HG02642 (cell line): ENCODE data around the gene PCDH10.

Source experiments
- ATAC-seq: cut with Tn5 transposase; IDR thresholded peaks from one replicate; pipeline ENCODE4 v1.9.1; 2021; ENCODE audit warnings: mild to moderate bottlenecking; ENCODE audit not compliant: unreplicated experiment, poor library complexity

Gene PCDH10

DNA sequence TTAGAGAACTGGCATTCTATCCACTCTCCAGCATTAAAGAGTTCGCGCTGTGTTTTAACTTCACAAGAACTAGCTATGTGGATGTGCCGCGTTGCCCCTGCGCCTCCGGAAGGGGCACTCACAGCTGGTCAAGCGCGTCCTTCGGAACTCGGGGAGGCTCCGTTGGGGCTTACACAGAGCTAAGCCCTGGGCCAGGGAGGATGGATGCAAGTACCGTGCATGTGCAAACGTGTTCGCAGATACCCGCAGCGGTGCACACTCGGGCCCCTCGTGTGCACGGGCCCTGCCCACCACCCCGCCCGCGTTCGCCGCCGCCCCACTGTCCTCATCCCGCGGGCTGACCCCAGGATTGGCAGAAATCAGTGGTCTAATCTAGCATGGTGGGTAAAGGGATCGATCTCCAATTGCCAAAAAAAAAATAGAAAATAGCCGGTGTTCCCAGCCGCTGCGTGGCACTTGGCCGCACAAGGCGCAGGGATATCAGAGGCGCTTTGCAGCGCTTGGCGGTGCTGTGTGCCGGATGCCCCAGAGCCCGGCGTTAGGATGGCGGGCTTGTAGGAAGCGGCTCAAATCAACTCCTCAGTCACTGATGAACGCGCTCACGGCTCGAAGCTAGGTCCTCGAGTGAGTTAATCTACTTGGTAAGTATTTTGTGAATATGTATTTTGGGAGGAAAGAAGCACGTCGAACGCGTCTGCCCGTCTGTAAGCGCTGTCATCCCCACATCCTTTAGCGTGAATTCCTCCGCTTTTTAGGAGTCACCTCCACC, 989 bp upstream of the PCDH10 start:
- ATAC-seq, result no peak

DNA sequence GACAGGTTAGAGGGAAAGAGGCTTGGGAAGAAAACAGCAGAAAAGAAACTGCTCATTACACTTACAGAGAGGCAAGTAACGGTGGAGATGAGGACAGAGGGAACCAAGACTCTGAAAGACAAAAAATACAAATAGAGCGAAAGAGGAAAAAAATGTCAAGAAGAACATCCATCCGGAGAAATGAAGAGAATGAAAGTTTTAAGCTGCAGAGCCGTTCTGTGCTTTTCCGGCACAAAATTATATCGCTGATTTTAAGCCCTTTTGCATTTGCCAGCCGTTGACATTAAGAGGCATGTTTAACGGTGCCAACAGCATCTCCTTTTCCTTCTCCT, 236 bp downstream of the PCDH10 start:
- ATAC-seq, result no peak

DNA sequence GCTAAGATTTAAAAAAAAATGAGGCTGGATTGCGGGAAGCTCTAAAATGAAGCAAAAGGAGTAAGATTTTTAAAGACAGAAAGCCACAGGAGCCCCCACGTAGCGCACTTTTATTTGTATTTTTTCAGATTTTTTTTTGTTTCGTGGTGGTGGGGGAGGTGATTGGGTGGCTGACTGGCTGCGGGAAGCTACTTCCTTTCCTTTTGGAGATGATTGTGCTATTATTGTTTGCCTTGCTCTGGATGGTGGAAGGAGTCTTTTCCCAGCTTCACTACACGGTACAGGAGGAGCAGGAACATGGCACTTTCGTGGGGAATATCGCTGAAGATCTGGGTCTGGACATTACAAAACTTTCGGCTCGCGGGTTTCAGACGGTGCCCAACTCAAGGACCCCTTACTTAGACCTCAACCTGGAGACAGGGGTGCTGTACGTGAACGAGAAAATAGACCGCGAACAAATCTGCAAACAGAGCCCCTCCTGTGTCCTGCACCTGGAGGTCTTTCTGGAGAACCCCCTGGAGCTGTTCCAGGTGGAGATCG, 908 bp downstream of the PCDH10 start:
- ATAC-seq, result no peak

DNA sequence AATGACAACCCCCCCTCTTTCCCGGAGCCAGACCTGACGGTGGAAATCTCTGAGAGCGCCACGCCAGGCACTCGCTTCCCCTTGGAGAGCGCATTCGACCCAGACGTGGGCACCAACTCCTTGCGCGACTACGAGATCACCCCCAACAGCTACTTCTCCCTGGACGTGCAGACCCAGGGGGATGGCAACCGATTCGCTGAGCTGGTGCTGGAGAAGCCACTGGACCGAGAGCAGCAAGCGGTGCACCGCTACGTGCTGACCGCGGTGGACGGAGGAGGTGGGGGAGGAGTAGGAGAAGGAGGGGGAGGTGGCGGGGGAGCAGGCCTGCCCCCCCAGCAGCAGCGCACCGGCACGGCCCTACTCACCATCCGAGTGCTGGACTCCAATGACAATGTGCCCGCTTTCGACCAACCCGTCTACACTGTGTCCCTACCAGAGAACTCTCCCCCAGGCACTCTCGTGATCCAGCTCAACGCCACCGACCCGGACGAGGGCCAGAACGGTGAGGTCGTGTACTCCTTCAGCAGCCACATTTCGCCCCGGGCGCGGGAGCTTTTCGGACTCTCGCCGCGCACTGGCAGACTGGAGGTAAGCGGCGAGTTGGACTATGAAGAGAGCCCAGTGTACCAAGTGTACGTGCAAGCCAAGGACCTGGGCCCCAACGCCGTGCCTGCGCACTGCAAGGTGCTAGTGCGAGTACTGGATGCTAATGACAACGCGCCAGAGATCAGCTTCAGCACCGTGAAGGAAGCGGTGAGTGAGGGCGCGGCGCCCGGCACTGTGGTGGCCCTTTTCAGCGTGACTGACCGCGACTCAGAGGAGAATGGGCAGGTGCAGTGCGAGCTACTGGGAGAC, 1.6 kb downstream of the PCDH10 start:
- ATAC-seq, result no peak

DNA sequence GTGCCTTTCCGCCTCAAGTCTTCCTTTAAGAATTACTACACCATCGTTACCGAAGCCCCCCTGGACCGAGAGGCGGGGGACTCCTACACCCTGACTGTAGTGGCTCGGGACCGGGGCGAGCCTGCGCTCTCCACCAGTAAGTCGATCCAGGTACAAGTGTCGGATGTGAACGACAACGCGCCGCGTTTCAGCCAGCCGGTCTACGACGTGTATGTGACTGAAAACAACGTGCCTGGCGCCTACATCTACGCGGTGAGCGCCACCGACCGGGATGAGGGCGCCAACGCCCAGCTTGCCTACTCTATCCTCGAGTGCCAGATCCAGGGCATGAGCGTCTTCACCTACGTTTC, 2.2 kb downstream of the PCDH10 start:
- no peak for ATAC-seq

DNA sequence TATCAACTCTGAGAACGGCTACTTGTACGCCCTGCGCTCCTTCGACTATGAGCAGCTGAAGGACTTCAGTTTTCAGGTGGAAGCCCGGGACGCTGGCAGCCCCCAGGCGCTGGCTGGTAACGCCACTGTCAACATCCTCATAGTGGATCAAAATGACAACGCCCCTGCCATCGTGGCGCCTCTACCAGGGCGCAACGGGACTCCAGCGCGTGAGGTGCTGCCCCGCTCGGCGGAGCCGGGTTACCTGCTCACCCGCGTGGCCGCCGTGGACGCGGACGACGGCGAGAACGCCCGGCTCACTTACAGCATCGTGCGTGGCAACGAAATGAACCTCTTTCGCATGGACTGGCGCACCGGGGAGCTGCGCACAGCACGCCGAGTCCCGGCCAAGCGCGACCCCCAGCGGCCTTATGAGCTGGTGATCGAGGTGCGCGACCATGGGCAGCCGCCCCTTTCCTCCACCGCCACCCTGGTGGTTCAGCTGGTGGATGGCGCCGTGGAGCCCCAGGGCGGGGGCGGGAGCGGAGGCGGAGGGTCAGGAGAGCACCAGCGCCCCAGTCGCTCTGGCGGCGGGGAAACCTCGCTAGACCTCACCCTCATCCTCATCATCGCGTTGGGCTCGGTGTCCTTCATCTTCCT, 2.7 kb downstream of the PCDH10 start:
- no peak for ATAC-seq

DNA sequence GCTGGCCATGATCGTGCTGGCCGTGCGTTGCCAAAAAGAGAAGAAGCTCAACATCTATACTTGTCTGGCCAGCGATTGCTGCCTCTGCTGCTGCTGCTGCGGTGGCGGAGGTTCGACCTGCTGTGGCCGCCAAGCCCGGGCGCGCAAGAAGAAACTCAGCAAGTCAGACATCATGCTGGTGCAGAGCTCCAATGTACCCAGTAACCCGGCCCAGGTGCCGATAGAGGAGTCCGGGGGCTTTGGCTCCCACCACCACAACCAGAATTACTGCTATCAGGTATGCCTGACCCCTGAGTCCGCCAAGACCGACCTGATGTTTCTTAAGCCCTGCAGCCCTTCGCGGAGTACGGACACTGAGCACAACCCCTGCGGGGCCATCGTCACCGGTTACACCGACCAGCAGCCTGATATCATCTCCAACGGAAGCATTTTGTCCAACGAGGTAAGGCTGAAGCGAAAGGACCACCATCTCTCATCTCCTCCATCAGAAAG, 3.3 kb downstream of the PCDH10 start:
- no peak for ATAC-seq

DNA sequence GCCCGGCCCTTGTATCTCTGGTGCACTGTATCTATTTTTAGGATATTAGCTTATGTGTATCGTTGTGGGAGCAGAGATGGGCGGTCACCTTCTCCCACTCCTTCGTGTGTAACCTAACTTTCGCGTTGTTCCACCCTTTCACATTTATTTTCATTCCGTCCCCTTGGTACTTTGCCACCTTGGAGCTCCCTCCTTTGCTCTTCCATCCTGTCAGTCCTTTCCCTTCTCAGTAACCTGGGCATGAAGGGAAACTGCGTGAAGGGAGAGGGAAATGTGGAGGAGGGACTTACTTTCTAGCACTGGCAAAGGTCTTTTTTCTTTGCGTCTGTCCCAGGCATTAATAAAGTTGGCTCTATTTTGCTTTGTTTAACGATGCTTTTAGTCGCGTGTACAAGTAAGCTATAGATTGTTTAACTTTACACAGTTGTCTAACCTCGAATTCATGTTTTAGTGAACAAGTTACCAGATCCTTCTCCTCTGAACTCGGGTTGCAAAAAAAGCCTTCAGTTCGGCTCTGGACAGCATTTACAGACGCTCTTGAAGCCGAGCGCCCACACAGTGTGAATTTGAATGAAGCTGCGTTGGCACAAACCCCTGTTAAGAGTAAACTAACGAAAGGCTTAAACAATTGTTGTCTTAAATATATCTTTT, 3.9 kb downstream of the PCDH10 start:
- ATAC-seq, result no peak

DNA sequence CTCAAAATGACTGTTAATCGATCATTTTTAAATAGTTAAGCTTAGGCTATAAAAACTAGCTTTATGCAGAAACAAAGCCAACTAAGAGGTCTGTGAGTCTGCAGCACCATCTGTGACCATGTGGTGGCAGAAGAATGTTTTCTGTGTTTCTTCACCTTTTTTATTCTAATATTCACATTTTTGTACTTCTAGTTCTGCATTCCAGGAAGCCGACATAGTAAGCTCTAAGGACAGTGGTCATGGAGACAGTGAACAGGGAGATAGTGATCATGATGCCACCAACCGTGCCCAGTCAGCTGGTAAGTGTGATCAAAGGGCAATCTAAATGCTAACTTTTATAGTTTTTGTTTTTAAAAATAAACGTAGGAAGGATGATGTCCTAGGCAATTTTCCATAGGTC, 5.6 kb downstream of the PCDH10 start:
- no peak for ATAC-seq

DNA sequence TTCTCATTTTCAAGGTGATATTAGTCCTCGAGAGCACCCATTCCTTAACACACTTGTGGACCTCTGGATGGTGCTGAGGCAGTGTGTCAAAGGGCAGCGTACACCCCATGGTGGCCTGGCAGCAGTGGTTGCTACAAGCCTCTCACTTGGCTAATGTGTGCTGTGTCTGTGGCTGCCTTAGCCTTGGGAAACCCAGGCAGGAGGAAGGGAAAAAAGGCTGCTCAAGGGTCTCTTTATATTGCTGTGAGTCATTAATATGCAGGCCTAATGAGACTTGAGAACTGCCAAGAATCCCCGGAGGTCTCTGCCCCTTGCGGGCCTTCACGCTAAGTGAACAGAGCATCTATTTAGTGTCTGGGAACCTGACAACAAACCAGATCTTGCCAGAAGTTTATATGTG, 7.0 kb downstream of the PCDH10 start:
- ATAC-seq, result no peak

DNA sequence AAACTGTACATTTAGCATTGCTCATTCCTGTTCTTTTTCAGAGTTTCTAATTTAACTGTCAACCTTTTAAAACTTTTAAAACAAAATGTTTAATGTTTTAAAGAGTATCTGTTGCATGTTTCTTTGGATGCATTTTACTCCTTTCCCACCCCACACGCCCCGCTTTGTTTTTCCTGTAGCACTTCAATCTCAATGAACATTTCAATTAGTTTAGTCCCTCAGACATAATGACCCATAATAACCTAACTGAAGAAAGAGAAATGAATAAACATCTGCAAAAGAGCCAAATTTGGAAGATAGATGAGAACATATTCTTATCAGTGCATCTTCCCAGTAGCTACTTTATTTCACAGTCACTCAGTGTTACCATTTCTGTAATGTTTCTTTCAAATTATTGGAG, 7.5 kb downstream of the PCDH10 start:
- ATAC-seq, result no peak

DNA sequence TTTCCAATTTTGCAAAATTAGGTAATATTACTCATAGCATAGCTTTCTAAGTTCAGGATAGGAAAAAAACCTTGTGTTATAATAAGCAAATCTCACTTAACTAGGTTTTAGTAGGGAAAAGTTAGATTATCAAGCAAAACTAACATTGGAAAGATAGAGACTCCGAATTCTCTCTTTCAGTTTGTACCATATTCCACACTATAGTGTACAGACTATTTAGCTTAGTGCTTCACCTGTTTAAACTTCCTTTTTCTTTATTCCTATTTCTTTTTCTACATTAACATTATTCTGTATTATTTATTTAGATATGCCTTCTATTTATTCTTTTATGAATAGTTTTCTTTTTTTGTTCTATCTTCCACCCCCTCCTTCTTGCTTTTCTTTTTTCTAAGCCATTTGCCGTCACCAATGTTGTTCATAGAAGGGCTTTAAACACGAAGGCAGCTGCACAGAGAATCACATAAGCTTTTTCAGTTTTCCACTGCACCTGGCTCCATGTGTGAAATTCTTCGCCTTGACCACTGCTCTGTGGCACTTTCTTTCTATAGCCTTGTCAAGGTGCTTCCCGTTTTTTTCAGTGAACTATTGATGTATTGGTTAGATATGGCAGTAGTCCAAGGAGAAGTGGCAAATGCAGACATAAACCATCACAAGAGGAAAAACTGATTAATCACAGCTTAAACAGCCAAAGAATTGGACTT, 8.5 kb downstream of the PCDH10 start:
- no peak for ATAC-seq

DNA sequence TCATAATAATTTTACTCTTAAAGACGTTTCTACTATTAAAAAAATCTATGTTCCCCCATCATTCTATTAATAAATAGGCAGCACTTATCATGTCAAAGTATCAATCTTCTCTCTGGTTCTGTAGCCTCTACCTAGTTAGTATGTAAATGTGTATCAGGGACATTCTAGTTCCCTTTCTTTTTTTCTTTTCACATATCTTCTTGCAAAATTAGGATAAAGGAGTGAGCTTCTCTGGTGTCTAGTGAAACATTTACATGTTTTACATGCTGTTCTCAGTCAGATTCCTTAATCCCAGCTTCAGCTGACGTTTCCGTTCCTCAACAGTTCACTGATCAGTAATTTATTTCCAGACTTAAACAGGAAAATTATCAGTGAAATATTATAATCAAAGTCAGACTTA, 11.8 kb downstream of the PCDH10 start:
- ATAC-seq, result no peak

DNA sequence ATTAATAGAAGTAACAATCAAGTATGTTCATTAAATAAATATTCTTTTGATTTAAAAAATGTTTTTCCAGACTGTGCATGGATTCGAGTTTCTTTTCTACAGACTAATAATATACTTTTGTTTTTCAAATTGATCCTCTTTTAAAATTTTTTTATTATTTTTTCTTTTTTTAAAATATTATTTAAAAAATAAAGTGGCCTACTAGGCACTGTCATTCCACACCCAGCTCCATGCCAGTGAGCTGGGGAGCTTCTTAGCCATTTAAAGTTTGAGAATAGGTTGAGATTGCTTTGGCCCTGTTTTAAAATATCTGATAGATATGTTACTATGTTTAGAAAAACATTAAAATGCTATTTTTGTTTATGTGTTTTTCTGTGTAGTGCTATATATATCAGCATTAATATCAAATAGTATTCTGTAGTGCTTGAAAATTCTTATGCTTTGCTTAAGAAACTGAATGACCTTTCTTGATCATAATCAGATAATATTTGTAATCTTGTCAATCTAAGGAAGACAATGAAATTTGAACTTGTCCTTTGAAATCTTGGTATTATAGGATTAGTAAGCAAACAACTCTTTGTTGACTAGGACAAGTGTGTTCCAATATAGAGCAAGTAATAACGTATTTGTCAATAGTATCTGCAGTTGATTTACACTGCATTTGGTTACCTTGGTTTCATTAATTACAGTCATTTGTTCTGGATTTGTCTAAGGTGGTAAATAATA, 12.6 kb downstream of the PCDH10 start:
- ATAC-seq, result no peak

DNA sequence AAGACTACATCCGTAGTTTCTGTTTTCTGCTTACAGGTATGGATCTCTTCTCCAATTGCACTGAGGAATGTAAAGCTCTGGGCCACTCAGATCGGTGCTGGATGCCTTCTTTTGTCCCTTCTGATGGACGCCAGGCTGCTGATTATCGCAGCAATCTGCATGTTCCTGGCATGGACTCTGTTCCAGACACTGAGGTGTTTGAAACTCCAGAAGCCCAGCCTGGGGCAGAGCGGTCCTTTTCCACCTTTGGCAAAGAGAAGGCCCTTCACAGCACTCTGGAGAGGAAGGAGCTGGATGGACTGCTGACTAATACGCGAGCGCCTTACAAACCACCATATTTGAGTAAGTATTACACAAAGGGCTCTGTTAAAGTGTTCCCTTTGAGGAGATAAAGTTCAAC, 13.8 kb downstream of the PCDH10 start:
- ATAC-seq, result no peak

DNA sequence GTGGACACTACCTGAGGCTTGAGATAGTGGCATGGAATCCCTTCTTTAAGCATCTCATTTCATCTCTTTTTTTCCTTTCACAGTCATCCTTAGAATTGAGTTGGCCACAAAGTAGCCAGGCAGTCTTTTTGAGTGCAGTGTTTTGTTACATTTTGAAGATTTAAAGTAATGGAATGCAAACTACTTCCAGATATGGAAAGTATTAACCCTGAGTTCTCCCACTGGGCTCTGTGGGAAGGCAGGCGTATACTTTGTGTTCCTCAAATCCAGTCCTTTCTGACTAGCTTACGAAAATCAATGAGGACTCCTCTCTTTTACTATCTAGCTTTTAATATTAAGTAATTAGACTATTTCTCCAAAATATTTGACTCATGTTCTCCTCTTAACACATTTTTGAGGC, 29.9 kb downstream of the PCDH10 start:
- no peak for ATAC-seq

DNA sequence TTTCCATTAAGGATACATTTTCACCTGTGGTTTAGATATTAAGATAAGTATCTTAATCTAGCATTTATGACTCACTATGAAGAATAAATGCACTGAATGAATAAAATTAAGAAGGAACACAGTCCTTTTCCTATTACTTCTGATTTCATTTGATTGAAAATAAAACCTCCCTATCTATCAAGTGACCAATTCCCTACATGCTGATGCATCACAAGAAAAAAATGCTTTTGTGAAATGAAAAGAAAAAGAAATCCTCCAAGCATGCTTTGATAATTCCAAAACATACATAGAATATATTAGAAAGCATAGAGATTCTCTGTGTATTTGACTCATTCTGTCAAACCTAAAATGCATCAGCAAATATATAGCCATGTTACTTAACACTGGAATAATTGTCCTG, 37.1 kb downstream of the PCDH10 start:
- no peak for ATAC-seq

DNA sequence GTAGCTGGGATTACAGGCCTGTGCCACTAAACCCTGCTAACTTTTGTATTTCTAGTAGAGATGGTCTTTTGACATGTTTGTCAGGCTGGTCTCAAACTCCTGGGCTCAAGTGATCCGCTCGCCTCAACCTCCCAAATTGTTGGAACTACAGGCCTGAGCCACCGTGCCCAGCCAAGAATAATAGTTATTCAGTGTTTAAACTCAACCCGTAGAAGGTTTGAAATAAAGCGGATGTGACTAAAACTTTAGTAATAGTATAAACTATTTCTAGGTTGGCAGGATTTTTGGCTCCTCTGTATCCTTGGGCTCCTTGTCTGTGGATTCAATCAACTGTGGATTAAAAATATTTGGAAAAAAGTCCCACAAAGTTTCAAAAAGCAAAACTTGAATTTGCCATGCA, 37.8 kb downstream of the PCDH10 start:
- ATAC-seq, result no peak

DNA sequence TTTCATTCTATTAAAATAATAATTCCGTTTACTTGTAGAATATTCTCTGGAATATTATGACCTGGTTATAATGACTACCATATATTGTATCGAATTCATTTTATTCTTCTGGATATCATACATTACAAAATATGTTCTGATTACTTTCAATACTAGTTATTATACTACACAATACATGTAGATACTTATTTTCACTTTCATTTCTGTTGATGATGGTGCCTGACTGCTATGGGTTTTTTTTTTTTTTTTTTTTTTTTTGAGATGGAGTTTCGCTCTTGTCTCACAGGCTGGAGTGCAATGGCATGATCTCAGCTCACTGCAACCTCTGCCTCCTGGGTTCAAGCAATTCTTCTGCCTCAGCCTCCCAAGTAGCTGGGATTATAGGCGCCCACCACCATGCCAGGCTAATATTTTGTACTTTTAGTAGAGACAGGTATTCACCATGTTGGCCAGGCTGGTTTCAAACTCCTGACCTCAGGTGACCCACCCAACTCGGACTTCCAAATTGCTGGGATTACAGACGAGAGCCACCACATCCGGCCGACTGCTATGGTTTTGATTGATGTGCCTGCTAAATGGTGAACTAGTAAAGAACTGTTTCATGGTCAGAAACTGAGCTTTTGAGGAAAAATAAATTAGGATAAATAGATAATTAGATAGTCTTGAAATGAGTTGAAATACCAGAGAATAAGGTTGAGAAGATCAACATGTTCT, 39.5 kb downstream of the PCDH10 start:
- ATAC-seq, result no peak
